ENCODE results near the gene UNC13B. TPM values are rescaled to one million over a fixed set of nuclear protein-coding genes. Genes with fewer than 3 reads are reported as not detected.

The UNC13B gene
- total and polyA plus RNA-seq, 2 of the 8 experiments (the other 6 are each of a cell fraction or from before 2014, with no cell fraction given): 23.1 to 51.7 TPM

- DNase-seq (ENCODE audit: low read depth in 1 of 2, low spot score in 2 of 2) (no peak), FAIRE-seq (no peak)
- Histone ChIP-seq H2AFZ (ENCODE audit: low read length) (no peak overlapping the region), H2BK15ac (ENCODE audit: low read length) (no peak overlapping the region), H2BK5ac (ENCODE audit: low read depth, low read length) (no peak overlapping the region), H3K27me3 (replicated peaks in 1 of 4; ENCODE audit: control insufficient read depth in 3 of 4, extremely low read depth in 1 of 4, insufficient read depth in 3 of 4, low read length in 3 of 4) (no peaks in the 10 kb centered on the region), H3K4me2 (ENCODE audit: insufficient read depth in 1 of 2, low read depth in 2 of 2, low read length in 2 of 2) (no peak overlapping the region), H2AK5ac (ENCODE audit: low read depth, low read length) (no peak overlapping the region), H2BK12ac (ENCODE audit: low read depth, low read length) (no peak overlapping the region), H3K14ac (ENCODE audit: insufficient read length) (no peak overlapping the region), H4K5ac (ENCODE audit: insufficient read length, low read depth, low read length) (no peak overlapping the region), H3K36me3 (ENCODE audit: control insufficient read depth in 2 of 4, insufficient read depth in 4 of 4, low read length in 3 of 4) (peaks cover 0 to 7% (median 0%) of the 10 kb centered on the region in 4 experiments; a peak in 1 of 8 replicates), H3K23ac (ENCODE audit: insufficient read length) (no peak overlapping the region), H3K56ac (replicated peaks; ENCODE audit: insufficient read length, low read depth, low read length) (no peak overlapping the region), H2BK20ac (ENCODE audit: low read length) (no peak overlapping the region), H4K8ac (ENCODE audit: extremely low read depth, insufficient read depth, low read length) (no peak overlapping the region), H3K4ac (replicated peaks; ENCODE audit: insufficient read length, low read depth, low read length) (no peak overlapping the region), H4K91ac (replicated peaks; ENCODE audit: insufficient read length, low read length) (no peak overlapping the region), H4K20me1 (replicated peaks in 1 of 2; ENCODE audit: control insufficient read depth in 1 of 2, insufficient read depth in 2 of 2, low read length in 2 of 2) (peaks cover 0 to 3% of the 10 kb centered on the region in 2 experiments), H3K79me1 (ENCODE audit: low read depth, low read length) (no peaks in the 10 kb centered on the region), H3K79me2 (ENCODE audit: control insufficient read depth in 1 of 2, insufficient read depth in 2 of 2, low read length in 2 of 2) (no peaks in the 10 kb centered on the region), H3K27ac (ENCODE audit: low read depth, low read length) (no peak overlapping the region), H3K18ac (ENCODE audit: extremely low read depth, low read length) (no peak overlapping the region), H3K4me3 (ENCODE audit: extremely low read depth in 1 of 4, insufficient read depth in 2 of 4, low read depth in 3 of 4, low read length in 4 of 4) (no peak overlapping the region), H3K9me3 (ENCODE audit: insufficient read depth in 2 of 2, low read depth in 1 of 2, low read length in 1 of 2) (no peaks in the 10 kb centered on the region), H2BK120ac (replicated peaks; ENCODE audit: low read depth, low read length) (no peak overlapping the region), H3K9ac (replicated peaks in 1 of 4; ENCODE audit: extremely low read depth in 1 of 4, low read depth in 3 of 4, low read length in 3 of 4) (no peak overlapping the region), H3K23me2 (ENCODE audit: low read depth, low read length) (no peaks in the 10 kb centered on the region), H3K4me1 (replicated peaks in 1 of 4; ENCODE audit: control insufficient read depth in 3 of 4, insufficient read depth in 4 of 4, low read length in 3 of 4) (no peaks in the 10 kb centered on the region)
- CTCF ChIA-PET (ENCODE audit: partially characterized antibody): interaction anchor here (0.6 kb wide), 1 partner anchor 104 kb away, joined by 4 read pairs; no protein-coding TSS in a partner anchor
- TF ChIP-seq POLR2AphosphoS5 (IDR thresholded peaks at IDR 0.05; ENCODE audit: low read depth, low read length): no peak
- TF ChIP-seq RFX5 (IDR thresholded peaks at IDR 0.05; ENCODE audit: borderline replicate concordance, low read depth, low read length): no peak
- no peak for TF ChIP-seq KDM5A (IDR thresholded peaks at IDR 0.05; ENCODE audit: low read length)
- TF ChIP-seq POLR2A (IDR thresholded peaks at IDR 0.05; ENCODE audit: control extremely low read depth in 1 of 2, low read depth in 2 of 2, low read length in 2 of 2): no peak
- TF ChIP-seq CBX8 (IDR thresholded peaks at IDR 0.05; ENCODE audit: borderline replicate concordance, low read depth, low read length): no peak
- TF ChIP-seq, protein P1, sequence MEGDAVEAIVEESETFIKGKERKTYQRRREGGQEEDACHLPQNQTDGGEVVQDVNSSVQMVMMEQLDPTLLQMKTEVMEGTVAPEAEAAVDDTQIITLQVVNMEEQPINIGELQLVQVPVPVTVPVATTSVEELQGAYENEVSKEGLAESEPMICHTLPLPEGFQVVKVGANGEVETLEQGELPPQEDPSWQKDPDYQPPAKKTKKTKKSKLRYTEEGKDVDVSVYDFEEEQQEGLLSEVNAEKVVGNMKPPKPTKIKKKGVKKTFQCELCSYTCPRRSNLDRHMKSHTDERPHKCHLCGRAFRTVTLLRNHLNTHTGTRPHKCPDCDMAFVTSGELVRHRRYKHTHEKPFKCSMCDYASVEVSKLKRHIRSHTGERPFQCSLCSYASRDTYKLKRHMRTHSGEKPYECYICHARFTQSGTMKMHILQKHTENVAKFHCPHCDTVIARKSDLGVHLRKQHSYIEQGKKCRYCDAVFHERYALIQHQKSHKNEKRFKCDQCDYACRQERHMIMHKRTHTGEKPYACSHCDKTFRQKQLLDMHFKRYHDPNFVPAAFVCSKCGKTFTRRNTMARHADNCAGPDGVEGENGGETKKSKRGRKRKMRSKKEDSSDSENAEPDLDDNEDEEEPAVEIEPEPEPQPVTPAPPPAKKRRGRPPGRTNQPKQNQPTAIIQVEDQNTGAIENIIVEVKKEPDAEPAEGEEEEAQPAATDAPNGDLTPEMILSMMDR (IDR thresholded peaks at IDR 0.05; ENCODE audit: control extremely low read depth in 1 of 3, insufficient read depth in 1 of 3, low read depth in 1 of 3, low read length in 3 of 3): no peak
- 90% methylated on average over 4 of the region's 4 CpGs; no CpG with 5 or more reads in 1 of the 2 experiments for WGBS, 2 experiments (ENCODE audit: extremely low coverage in 1 of 2, insufficient coverage in 1 of 2, insufficient read length in 1 of 2, insufficient replicate concordance in 2 of 2, low coverage in 1 of 2, low lambda C conversion rate in 2 of 2, missing lambda C conversion rate in 1 of 2)
- POLR2A ChIA-PET (ENCODE audit: partially characterized antibody): no interaction called here
Observed at GRCh38 chr9:35313916-35314315, 152.1 kb downstream of the UNC13B start.
